ENCODE measurements around the gene KCNK13.

GRCh38 chr14:90034156-90034555 lies 27.6 kb upstream of the KCNK13 start:
- TF ChIP-seq FOXK2 (IDR thresholded peaks at IDR 0.05), result no peak
- TF ChIP-seq HDGF (IDR thresholded peaks at IDR 0.05; ENCODE audit: borderline replicate concordance), result no peak
- TF ChIP-seq SUZ12 (IDR thresholded peaks at IDR 0.05), result no peak
- no peak for TF ChIP-seq SP1 (IDR thresholded peaks at IDR 0.05)
- TF ChIP-seq BHLHE40 (IDR thresholded peaks at IDR 0.05; ENCODE audit: borderline replicate concordance), result no peak
- TF ChIP-seq FOXM1 (IDR thresholded peaks at IDR 0.05; ENCODE audit: borderline replicate concordance), result no peak

Measured in HEK293T (cell line).